ENCODE data around the gene FBXW11. TPM values are rescaled to one million over a fixed set of nuclear protein-coding genes. Genes with fewer than 3 reads are reported as not detected.

FBXW11 gene
- total RNA-seq, 1 donor from 2014 or later, result 71.6 TPM

DNA sequence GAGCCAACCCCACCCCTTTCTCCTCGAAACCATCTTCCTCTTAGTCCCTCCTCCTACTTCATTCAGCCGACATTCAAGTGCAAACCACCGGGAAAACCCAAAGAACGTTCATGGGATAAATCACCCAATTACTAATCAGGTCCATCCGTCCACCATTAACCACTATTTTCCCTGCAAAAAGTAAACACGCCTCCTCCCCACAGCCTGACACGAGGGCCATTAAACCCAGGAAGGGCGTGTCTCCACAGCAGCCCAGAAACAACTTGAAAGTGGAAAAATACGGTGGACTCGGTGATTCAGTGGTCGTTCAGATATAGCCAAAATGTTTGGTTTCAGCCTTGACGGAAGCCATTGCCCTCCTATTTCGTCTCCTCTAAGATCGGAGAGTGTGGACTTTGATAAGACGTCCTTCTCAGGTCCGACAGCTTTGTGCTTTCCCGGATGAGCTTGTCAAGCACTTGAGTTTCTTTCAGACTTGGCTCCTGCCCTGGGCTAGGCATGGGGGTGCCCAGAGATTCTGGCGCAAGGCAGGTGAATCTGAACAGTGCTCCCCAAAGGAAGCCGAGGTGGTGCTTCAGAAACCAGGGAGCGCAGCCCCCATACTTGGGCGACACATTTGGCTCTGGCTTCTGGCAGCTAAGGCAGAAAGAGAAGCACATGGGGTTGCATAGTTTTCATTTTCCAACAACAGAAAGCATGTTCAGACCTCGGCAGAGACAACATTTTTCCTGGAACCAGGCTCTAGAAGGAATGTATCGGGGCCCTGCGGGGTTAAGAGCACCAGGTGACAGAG lies 164.3 kb downstream of the FBXW11 start:
- TF ChIP-seq, protein P1, sequence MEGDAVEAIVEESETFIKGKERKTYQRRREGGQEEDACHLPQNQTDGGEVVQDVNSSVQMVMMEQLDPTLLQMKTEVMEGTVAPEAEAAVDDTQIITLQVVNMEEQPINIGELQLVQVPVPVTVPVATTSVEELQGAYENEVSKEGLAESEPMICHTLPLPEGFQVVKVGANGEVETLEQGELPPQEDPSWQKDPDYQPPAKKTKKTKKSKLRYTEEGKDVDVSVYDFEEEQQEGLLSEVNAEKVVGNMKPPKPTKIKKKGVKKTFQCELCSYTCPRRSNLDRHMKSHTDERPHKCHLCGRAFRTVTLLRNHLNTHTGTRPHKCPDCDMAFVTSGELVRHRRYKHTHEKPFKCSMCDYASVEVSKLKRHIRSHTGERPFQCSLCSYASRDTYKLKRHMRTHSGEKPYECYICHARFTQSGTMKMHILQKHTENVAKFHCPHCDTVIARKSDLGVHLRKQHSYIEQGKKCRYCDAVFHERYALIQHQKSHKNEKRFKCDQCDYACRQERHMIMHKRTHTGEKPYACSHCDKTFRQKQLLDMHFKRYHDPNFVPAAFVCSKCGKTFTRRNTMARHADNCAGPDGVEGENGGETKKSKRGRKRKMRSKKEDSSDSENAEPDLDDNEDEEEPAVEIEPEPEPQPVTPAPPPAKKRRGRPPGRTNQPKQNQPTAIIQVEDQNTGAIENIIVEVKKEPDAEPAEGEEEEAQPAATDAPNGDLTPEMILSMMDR (IDR thresholded peaks at IDR 0.05; ENCODE audit: insufficient read depth, low read length, severe bottlenecking), result no peak
- peak; percentile 21 for DNase-seq (ENCODE audit: low read depth)
- Histone ChIP-seq H3K27me3 (ENCODE audit: control insufficient read depth, insufficient read depth, low read length) (no peaks in the 10 kb centered on the region), H3K36me3 (ENCODE audit: control insufficient read depth, insufficient read depth, low read length) (no peaks in the 10 kb centered on the region), H3K4me3 (ENCODE audit: low read depth, low read length) (no peak overlapping the region)
- peak; percentile 13 for FAIRE-seq

DNA sequence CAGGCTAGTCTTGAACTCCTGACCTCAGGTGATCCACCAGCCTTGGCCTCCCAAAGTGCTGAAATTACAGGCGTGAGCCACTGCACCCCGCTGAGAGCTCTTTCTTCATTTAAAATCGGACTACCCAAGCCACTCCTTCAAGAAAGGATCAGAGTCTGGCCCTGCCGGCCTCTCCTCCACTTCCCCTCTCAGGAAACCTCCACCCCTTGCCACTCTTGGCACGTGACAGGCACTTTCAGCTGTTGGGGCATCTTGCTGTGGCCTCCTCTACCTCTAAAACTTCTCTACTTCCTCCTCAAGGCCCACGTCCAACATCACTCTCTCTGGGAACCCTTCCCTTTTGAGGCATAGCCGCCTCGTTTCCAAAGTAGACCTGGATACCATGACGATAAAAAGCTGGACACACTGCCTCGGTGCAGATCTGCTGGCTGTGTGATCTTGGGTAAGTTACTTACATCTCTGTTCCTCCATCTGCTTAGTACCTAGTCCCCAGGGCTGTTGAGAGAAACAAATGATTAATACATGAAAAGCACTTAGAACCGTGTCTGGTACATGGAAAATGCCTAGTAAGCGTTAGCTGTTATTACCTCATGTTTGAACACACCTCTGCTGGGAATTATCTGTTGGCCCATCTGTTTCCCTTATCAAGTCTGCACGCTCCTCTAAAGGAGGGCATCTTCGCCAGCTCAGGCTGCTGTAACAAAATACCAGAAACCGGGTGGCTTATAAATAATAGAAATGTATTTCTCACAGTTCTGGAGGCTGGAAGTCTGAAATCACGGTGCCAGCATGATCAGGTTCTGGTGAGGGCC lies 165.5 kb downstream of the FBXW11 start:
- Histone ChIP-seq H3K4me3 (ENCODE audit: low read depth, low read length) (no peak overlapping the region), H3K36me3 (ENCODE audit: control insufficient read depth, insufficient read depth, low read length) (no peaks in the 10 kb centered on the region), H3K27me3 (ENCODE audit: control insufficient read depth, insufficient read depth, low read length) (no peaks in the 10 kb centered on the region)
- DNase-seq (ENCODE audit: low read depth) (no peak), FAIRE-seq (no peak)
- TF ChIP-seq, protein P1 (IDR thresholded peaks at IDR 0.05; ENCODE audit: insufficient read depth, low read length, severe bottlenecking), result no peak

DNA sequence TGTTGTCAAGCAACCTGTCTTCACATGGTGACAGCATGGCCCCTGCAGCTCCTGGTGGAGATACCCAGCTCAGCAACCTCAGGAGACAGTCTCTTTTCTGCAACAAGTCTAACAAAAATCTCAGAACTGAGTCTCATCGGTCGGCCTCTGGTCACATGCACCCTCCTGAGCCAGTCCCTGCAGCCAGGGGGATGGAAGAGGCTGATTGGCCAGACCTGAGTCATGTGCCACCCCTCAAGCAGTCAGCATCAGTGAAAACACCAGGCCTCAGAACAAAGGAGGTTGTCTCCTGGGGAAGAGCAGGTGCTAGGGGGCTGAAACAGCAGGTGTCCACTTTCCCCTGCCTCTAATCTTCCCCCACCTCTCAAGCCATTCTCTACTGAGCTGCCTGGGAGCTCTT lies 166.4 kb downstream of the FBXW11 start:
- DNase-seq (ENCODE audit: low read depth), result no peak
- Histone ChIP-seq H3K36me3 (ENCODE audit: control insufficient read depth, insufficient read depth, low read length) (no peaks in the 10 kb centered on the region), H3K4me3 (ENCODE audit: low read depth, low read length) (no peak overlapping the region), H3K27me3 (ENCODE audit: control insufficient read depth, insufficient read depth, low read length) (no peaks in the 10 kb centered on the region)
- no peak for FAIRE-seq
- TF ChIP-seq, protein P1 (IDR thresholded peaks at IDR 0.05; ENCODE audit: insufficient read depth, low read length, severe bottlenecking), result no peak

DNA sequence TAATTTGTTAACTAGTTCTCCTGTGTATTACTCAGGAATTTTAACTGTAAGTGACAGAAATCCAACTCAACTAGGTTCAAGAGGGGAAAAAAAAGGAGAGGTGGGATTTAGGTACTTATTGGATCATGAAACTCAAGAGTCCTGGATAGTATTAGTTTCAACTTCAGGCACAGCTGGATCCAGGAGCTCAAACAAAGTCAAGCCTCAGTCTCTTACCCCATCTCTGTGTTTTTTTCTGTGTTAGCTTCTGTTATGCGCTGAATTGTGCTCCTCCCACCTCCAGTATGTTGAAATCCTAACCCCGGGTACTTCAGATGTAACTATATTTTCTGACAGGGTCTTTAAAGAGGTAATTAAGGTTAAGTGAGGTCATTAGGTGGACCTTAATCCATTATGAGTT lies 167.3 kb downstream of the FBXW11 start:
- FAIRE-seq, result no peak
- no peak overlapping the region for H3K4me3 ChIP-seq (ENCODE audit: low read depth, low read length)
- no peaks in the 10 kb centered on the region for H3K36me3 ChIP-seq (ENCODE audit: control insufficient read depth, insufficient read depth, low read length)
- H3K27me3 ChIP-seq (ENCODE audit: control insufficient read depth, insufficient read depth, low read length), result no peaks in the 10 kb centered on the region
- no peak for DNase-seq (ENCODE audit: low read depth)
- TF ChIP-seq, protein P1 (IDR thresholded peaks at IDR 0.05; ENCODE audit: insufficient read depth, low read length, severe bottlenecking), result no peak

DNA sequence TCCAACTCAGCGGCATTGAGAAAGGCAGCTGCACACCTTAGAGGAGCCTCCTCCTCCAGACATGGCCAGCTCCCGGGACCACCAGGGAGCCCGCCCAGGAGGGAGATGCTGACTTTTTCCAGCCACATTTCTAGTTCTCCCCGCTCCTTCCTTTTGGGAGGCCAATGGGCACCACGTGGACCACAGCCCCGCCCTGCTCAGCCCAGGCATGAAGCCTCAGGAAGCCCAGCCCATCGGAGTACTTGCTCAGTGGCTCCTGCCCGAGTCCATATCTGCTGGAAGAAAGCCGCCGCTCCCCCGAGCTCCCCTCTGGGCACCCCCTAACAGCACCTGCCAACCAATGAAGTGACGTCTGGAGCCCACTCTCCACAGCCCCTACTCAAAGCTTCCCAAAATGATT lies 168.4 kb downstream of the FBXW11 start:
- H3K27me3 ChIP-seq (ENCODE audit: control insufficient read depth, insufficient read depth, low read length), result no peaks in the 10 kb centered on the region
- FAIRE-seq, result no peak

More for the DNA sequence above, 168.4 kb downstream of the FBXW11 start:
- TF ChIP-seq, protein P1 (IDR thresholded peaks at IDR 0.05; ENCODE audit: insufficient read depth, low read length, severe bottlenecking), result no peak
- no peak overlapping the region for H3K4me3 ChIP-seq (ENCODE audit: low read depth, low read length)
- no peak for DNase-seq (ENCODE audit: low read depth)
- H3K36me3 ChIP-seq (ENCODE audit: control insufficient read depth, insufficient read depth, low read length), result no peaks in the 10 kb centered on the region
